Neutrophil (primary cell): ENCODE results near the gene FEZ2.

Source experiments
- H3K27ac ChIP-seq: fragments of 200-600 bp; sonication (generic); 2 replicates; pipeline ENCODE4 v1.5.1; 2016; ENCODE audit warnings: mild to moderate bottlenecking, moderate library complexity
- H3K27me3 ChIP-seq: fragments of 200-600 bp; sonication (generic); 2 replicates; pipeline ENCODE4 v1.6.0; 2016; ENCODE audit warnings: mild to moderate bottlenecking
- H3K36me3 ChIP-seq: fragments of 200-600 bp; sonication (generic); 2 replicates; pipeline ENCODE4 v1.5.1; 2017
- H3K4me1 ChIP-seq, 2 experiments: fragments of 200-600 bp in 1 of 2; sonication (generic) in 1 of 2; 1 replicate in 1 of 2; 2 replicates in 1 of 2; pipeline versions ENCODE4 v1.5.1 to v1.6.1; 2013 to 2016; ENCODE audit warnings: low read depth in 1 of 2, low read length in 1 of 2, mild to moderate bottlenecking in 1 of 2, moderate library complexity in 1 of 2; ENCODE audit not compliant: control insufficient read depth in 1 of 2, insufficient read depth in 1 of 2
- H3K4me3 ChIP-seq, 2 experiments: fragments of 200-600 bp in 1 of 2; sonication (generic) in 1 of 2; 1 replicate in 1 of 2; 2 replicates in 1 of 2; pipeline ENCODE4 v1.5.1; 2013 to 2016; ENCODE audit warnings: low read depth in 1 of 2, low read length in 1 of 2, mild to moderate bottlenecking in 1 of 2, moderate library complexity in 1 of 2
- H3K9me3 ChIP-seq: fragments of 200-600 bp; sonication (generic); 2 replicates; pipeline ENCODE4 v1.5.1; 2016
- TF ChIP-seq, protein P1 (sequence below): fragments of 200-600 bp; sonication (generic); IDR thresholded peaks from 2 replicates; pipeline ENCODE4 v1.5.1; 2016; ENCODE audit warnings: antibody characterized with exemption

The FEZ2 gene

DNA sequence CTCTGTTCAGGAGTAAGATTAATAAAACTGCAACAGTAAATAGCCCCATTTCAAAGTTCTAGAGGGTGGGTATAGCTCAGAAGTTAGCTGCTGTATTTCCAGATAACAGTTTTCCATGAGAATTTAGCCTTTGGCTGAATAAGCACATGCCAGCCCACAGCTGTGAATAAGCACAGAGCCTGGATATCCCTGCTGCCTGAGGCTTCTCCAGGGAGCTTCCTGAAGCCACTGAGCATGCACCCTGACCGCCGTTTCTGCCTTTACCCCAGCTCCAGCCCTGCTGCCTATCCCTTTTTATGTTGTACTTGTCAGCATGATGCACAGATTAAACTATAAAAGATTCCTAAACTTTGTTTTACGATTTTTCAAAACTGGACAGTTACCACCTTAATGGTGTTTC lies 85.3 kb downstream of the FEZ2 start:
- no peaks in the 10 kb centered on the region for H3K4me1 ChIP-seq
- no peak overlapping the region for H3K27ac ChIP-seq

DNA sequence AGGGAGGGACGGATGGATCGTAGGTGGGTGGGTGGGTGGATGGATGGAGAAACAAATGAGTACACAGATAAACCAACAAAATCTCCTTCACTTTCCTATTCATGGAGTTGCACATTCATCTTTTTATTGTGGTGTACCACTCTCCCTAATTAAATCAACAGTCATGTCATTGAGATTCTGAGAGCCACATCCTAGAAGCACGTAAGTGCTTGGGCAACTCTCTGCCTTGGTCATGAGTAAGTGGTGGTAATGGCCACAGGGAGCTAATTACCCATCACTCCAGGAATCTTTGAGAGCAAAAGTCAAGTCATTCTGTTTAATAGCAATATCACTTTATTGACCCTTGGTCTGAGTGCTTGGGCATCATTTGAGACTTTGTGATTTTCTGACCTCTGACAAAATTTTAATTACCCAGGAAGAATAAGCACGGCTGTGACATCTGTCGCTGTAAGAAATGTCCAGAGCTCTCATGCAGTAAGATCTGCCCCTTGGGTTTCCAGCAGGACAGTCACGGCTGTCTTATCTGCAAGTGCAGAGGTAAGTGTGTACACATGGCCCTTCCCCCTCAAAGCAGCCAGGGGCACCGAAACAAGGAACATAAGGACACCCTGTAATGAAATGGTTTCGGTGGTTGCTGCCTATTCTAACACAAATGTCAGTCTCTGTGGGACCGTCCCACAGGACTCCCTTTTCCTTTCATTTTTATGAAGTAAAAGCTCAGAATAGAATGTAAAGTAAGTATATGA lies 85.9 kb downstream of the FEZ2 start:
- no peak overlapping the region for H3K27ac ChIP-seq

More for the DNA sequence above, 85.3 kb downstream of the FEZ2 start:
- H3K36me3 ChIP-seq, result no peaks in the 10 kb centered on the region
- no peaks in the 10 kb centered on the region for H3K27me3 ChIP-seq
- no peak overlapping the region for H3K4me3 ChIP-seq
- no peaks in the 10 kb centered on the region for H3K9me3 ChIP-seq
- TF ChIP-seq, protein P1, sequence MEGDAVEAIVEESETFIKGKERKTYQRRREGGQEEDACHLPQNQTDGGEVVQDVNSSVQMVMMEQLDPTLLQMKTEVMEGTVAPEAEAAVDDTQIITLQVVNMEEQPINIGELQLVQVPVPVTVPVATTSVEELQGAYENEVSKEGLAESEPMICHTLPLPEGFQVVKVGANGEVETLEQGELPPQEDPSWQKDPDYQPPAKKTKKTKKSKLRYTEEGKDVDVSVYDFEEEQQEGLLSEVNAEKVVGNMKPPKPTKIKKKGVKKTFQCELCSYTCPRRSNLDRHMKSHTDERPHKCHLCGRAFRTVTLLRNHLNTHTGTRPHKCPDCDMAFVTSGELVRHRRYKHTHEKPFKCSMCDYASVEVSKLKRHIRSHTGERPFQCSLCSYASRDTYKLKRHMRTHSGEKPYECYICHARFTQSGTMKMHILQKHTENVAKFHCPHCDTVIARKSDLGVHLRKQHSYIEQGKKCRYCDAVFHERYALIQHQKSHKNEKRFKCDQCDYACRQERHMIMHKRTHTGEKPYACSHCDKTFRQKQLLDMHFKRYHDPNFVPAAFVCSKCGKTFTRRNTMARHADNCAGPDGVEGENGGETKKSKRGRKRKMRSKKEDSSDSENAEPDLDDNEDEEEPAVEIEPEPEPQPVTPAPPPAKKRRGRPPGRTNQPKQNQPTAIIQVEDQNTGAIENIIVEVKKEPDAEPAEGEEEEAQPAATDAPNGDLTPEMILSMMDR, result no peak

DNA sequence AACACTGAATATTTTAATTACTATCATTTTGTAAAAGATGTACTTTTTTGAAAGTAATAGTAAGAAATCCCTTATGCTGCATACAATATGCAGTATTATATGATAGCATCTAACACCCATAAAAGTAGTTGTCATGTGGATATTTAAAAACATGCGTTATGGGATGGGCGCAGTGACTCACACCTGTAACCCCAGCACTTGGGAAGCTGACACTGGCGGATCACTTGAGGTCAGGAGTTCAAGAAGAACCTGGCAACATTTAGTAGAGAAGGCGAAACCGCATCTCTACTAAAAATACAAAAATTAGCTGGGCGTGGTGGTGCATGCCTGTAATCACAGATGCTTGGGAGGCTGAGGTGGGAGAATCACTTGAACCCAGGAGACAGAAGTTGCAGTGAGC lies 88.9 kb downstream of the FEZ2 start:
- H3K27ac ChIP-seq, result no peak overlapping the region
- no peaks in the 10 kb centered on the region for H3K36me3 ChIP-seq
- H3K9me3 ChIP-seq, result no peaks in the 10 kb centered on the region
- no peak overlapping the region for H3K4me3 ChIP-seq
- no peaks in the 10 kb centered on the region for H3K27me3 ChIP-seq
- no peaks in the 10 kb centered on the region for H3K4me1 ChIP-seq
- TF ChIP-seq, protein P1, result no peak

More for the DNA sequence above, 85.9 kb downstream of the FEZ2 start:
- Histone ChIP-seq H3K27me3 (no peaks in the 10 kb centered on the region), H3K4me1 (no peaks in the 10 kb centered on the region), H3K9me3 (no peaks in the 10 kb centered on the region), H3K36me3 (no peaks in the 10 kb centered on the region), H3K4me3 (no peak overlapping the region)
- TF ChIP-seq, protein P1, result no peak

DNA sequence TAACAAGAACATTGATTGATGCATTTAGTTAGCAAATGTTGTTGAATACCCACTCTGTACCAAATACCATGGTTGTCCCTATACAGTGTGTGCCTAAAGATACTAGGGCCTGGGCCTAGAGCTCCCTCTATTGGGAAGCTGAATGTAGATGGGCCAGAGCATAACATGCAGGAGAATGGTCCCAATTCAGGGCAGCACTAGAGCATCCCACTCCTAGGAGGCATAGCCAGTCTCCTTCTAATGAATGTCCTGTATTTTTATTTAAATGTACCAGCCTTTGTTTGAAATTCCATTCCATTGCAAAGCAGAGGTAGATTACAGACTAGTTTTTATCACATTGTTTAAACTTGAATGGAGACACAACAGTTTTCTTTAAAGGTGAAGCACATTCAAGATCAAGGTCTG lies 90.6 kb downstream of the FEZ2 start:
- TF ChIP-seq, protein P1, result no peak
- H3K9me3 ChIP-seq, result no peaks in the 10 kb centered on the region
- H3K36me3 ChIP-seq, result no peaks in the 10 kb centered on the region
- no peaks in the 10 kb centered on the region for H3K4me1 ChIP-seq
- no peaks in the 10 kb centered on the region for H3K27me3 ChIP-seq
- H3K27ac ChIP-seq, result no peak overlapping the region
- no peak overlapping the region for H3K4me3 ChIP-seq
